Mesendoderm (in vitro differentiated cells): ENCODE measurements around the gene GPR176.

Source experiments
- DNase-seq: peaks from one replicate; pipeline ENCODE4 v3.0.0; 2013
- H2AK5ac ChIP-seq: 2 replicates; pipeline ENCODE4 v1.6.1; 2013; ENCODE audit warnings: low read length, inconsistent platforms
- H2BK120ac ChIP-seq: 2 replicates; pipeline ENCODE4 v1.6.1; 2013; ENCODE audit warnings: low read depth, mild to moderate bottlenecking, low read length, moderate library complexity, mixed read lengths
- H2BK15ac ChIP-seq: replicated peaks from 2 replicates; pipeline ENCODE4 v1.6.1; 2013; ENCODE audit warnings: low read depth, mild to moderate bottlenecking, moderate library complexity
- H2BK5ac ChIP-seq: 2 replicates; pipeline ENCODE4 v1.6.1; 2013; ENCODE audit warnings: low read length, inconsistent platforms
- H3K18ac ChIP-seq: 2 replicates; pipeline ENCODE4 v1.6.1; 2013; ENCODE audit warnings: mild to moderate bottlenecking, low read length, mixed read lengths
- H3K23ac ChIP-seq: one replicate; pipeline ENCODE4 v1.6.1; 2013; ENCODE audit warnings: low read length
- H3K27ac ChIP-seq: 2 replicates; pipeline ENCODE4 v1.5.1; 2013; ENCODE audit warnings: low read depth, mild to moderate bottlenecking, inconsistent platforms, low read length, moderate library complexity
- H3K27me3 ChIP-seq: 2 replicates; pipeline ENCODE4 v1.6.1; 2013; ENCODE audit warnings: low read length, control low read depth, mild to moderate bottlenecking, inconsistent platforms; ENCODE audit not compliant: insufficient read depth, poor library complexity
- H3K36me3 ChIP-seq: 2 replicates; pipeline ENCODE4 v1.6.1; 2013; ENCODE audit warnings: low read length, inconsistent platforms; ENCODE audit not compliant: control insufficient read depth, insufficient read depth
- H3K4ac ChIP-seq: one replicate; pipeline ENCODE4 v1.6.1; 2013; ENCODE audit warnings: low read depth, mild to moderate bottlenecking, low read length, moderate library complexity
- H3K4me1 ChIP-seq: 2 replicates; pipeline ENCODE4 v1.6.1; 2013; ENCODE audit warnings: low read depth, low read length, inconsistent platforms; ENCODE audit not compliant: control insufficient read depth
- H3K4me2 ChIP-seq: 2 replicates; pipeline ENCODE4 v1.6.1; 2013; ENCODE audit warnings: low read length
- H3K4me3 ChIP-seq: 2 replicates; pipeline ENCODE4 v1.5.1; 2013; ENCODE audit warnings: mild to moderate bottlenecking, low read length
- H3K56ac ChIP-seq: one replicate; pipeline ENCODE4 v1.6.1; 2013; ENCODE audit warnings: low read length
- H3K79me1 ChIP-seq: 2 replicates; pipeline ENCODE4 v1.6.1; 2013; ENCODE audit warnings: low read length, inconsistent platforms
- H3K79me2 ChIP-seq: 2 replicates; pipeline ENCODE4 v1.6.1; 2013; ENCODE audit warnings: mild to moderate bottlenecking, low read length; ENCODE audit not compliant: control insufficient read depth, insufficient read depth
- H3K9ac ChIP-seq: 2 replicates; pipeline ENCODE4 v1.6.1; 2013; ENCODE audit warnings: low read length, inconsistent platforms
- H4K5ac ChIP-seq: one replicate; pipeline ENCODE4 v1.6.1; 2013; ENCODE audit warnings: low read length
- H4K8ac ChIP-seq: one replicate; pipeline ENCODE4 v1.6.1; 2013; ENCODE audit warnings: low read depth, mild to moderate bottlenecking, control low read depth, low read length, moderate library complexity
- WGBS: extraction: QIAGEN DNeasy Blood & Tissue Kit; methylation state at CpG from one replicate; pipeline ENCODE4 v1.1.7; 2013; ENCODE audit warnings: low lambda C conversion rate, missing lambda C conversion rate; ENCODE audit not compliant: insufficient coverage; ENCODE audit errors: extremely low coverage; 5-methylcytosine and 5-hydroxymethylcytosine counted together

GPR176 gene

DNA sequence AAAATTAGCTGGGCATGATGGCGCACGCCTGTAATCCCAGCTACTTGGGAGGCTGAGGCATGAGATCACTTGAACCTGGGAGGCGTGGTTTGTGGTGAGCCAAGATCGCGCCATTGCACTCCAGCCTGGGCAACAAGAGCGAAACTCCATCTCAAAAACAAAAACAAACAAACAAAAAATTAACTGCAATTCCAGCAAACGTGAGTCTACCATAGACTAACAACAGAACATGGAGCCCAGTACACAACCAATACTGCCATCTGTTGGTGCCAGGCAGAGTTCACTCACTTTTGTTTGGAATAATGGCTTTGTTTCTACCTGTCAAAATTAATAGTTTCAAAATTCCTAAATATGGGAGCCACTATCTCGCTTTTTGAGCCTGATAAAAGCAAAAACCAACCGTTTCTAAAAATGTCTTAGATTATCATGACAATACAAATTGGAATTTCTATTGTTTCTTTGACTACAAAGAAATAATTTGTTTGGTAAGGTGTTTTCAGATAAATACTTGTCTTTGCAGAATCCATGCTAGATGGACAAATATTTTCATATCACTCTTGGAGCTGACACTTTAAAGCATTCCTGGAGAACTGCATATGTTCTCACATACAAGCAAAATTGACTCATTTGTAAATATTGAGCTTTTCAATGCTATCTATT, 45.0 kb downstream of the GPR176 start:
- no peaks in the 10 kb centered on the region for H3K79me2 ChIP-seq
- H3K18ac ChIP-seq: no peak overlapping the region
- H2BK15ac ChIP-seq: no peak overlapping the region
- no peak overlapping the region for H4K5ac ChIP-seq
- no peak overlapping the region for H3K4me3 ChIP-seq
- H3K4me1 ChIP-seq: peaks cover 7% of the 10 kb centered on the region
- H2BK5ac ChIP-seq: no peak overlapping the region
- no peak overlapping the region for H3K27ac ChIP-seq
- no peak overlapping the region for H3K56ac ChIP-seq
- H3K9ac ChIP-seq: no peak overlapping the region
- H3K27me3 ChIP-seq: no peaks in the 10 kb centered on the region
- H3K23ac ChIP-seq: no peak overlapping the region
- H2AK5ac ChIP-seq: no peak overlapping the region
- peak; percentile 40 for DNase-seq
- no peak overlapping the region for H3K4me2 ChIP-seq
- no CpG with 5 or more reads among the region's 9 CpGs for WGBS
- no peak overlapping the region for H2BK120ac ChIP-seq
- no peaks in the 10 kb centered on the region for H3K36me3 ChIP-seq
- no peaks in the 10 kb centered on the region for H3K79me1 ChIP-seq
- no peak overlapping the region for H3K4ac ChIP-seq
- no peak overlapping the region for H4K8ac ChIP-seq

DNA sequence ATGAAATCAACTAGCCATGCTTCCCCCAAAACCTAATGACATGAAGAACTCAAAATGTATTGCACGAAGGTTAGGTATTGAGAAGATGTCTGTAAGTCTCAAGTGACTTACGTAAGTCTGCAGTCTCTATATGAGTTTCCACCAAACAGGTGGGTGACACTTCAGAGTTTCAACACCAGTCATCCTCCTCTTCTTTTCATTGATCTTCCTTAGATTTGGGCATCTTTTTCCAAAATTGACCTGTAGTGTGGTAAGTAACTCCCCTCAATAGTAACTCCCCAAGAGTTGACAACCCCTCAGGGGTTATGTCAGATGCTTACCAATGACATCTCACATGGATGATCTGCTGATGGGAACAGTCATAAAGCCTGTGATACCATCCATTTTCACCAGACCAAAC, 46.1 kb downstream of the GPR176 start:
- Histone ChIP-seq H3K4me2 (no peak overlapping the region), H2BK5ac (no peak overlapping the region), H2BK120ac (no peak overlapping the region), H3K4me3 (no peak overlapping the region), H3K79me2 (no peaks in the 10 kb centered on the region), H3K79me1 (no peaks in the 10 kb centered on the region), H3K9ac (no peak overlapping the region), H2AK5ac (no peak overlapping the region), H3K56ac (no peak overlapping the region), H3K36me3 (no peaks in the 10 kb centered on the region), H3K23ac (no peak overlapping the region), H3K27me3 (no peaks in the 10 kb centered on the region), H3K4me1 (peaks cover 8% of the 10 kb centered on the region), H3K4ac (no peak overlapping the region), H4K5ac (no peak overlapping the region), H2BK15ac (no peak overlapping the region), H4K8ac (no peak overlapping the region), H3K27ac (no peak overlapping the region), H3K18ac (no peak overlapping the region)
- DNase-seq: no peak
- no CpG with 5 or more reads among the region's 2 CpGs for WGBS

DNA sequence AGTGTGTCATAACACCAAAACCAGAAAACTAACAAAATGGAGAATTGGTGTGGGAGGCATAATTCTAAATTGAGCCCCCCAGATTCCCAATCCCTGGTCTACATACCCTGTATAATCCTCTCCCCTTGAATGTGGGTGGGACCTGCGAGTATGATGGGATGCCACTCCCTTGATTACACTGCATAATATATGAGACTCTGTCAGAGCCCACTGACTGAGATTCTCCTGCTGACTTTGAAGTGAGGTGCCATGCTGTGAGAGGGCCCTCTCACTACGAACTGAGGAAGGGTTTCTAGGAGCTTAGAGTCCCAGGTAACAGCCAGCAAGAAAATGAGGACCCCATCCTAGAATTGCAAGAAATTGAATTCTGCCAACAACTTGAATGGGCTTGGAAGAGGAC, 49.5 kb downstream of the GPR176 start:
- Histone ChIP-seq H3K4me3 (no peak overlapping the region), H3K4ac (no peak overlapping the region), H3K79me1 (peaks cover 1% of the 10 kb centered on the region), H3K18ac (no peak overlapping the region), H2BK15ac (no peak overlapping the region), H2AK5ac (no peak overlapping the region), H3K27me3 (no peaks in the 10 kb centered on the region), H4K8ac (no peak overlapping the region), H4K5ac (no peak overlapping the region), H3K23ac (no peak overlapping the region), H2BK5ac (no peak overlapping the region), H3K36me3 (no peaks in the 10 kb centered on the region), H3K9ac (no peak overlapping the region), H3K4me1 (peaks cover 8% of the 10 kb centered on the region), H2BK120ac (no peak overlapping the region), H3K79me2 (no peaks in the 10 kb centered on the region), H3K56ac (no peak overlapping the region), H3K27ac (no peak overlapping the region), H3K4me2 (no peak overlapping the region)
- WGBS: no CpG with 5 or more reads among the region's 2 CpGs
- peak; percentile 38 for DNase-seq

DNA sequence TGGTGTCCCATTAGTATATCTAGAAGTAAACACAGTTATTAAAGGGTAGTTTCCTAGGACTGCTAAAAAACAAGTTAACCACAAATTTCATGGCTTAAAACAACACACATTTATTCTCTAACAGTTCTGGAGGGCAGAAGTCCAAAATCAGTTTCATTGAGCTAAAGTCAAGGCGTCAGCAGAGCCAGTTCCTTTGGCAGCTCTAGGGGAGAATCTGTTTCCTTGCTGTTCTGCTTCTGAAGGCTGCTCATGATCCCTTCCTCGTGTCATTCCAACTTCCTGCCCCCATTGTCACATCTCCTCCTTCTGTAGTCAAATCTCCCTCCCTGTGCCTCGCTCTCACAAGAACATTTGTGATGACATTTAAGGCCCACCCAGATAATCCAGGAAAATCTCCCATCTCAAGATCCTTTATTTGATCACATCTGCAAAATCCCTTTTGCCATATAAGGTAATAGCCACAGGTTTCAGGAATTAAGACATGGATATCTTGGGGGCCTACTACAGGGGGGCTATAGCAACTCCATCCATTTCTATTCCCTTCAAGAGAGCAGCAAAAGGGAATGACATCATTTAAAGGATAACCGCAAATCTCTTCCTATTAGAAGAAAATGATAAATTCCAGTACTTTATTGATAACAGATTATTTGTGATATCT, 50.1 kb downstream of the GPR176 start:
- no peak overlapping the region for H2BK15ac ChIP-seq
- WGBS: no CpG with 5 or more reads among the region's 4 CpGs
- peaks cover 1% of the 10 kb centered on the region for H3K79me1 ChIP-seq
- no peaks in the 10 kb centered on the region for H3K36me3 ChIP-seq
- H4K5ac ChIP-seq: no peak overlapping the region
- H3K23ac ChIP-seq: no peak overlapping the region
- no peak overlapping the region for H3K56ac ChIP-seq
- H3K27me3 ChIP-seq: no peaks in the 10 kb centered on the region
- no peak overlapping the region for H3K4me3 ChIP-seq
- H3K79me2 ChIP-seq: no peaks in the 10 kb centered on the region
- no peak overlapping the region for H2BK120ac ChIP-seq
- no peak overlapping the region for H2BK5ac ChIP-seq
- H3K4me1 ChIP-seq: peaks cover 8% of the 10 kb centered on the region
- no peak overlapping the region for H3K18ac ChIP-seq
- H2AK5ac ChIP-seq: no peak overlapping the region
- H3K27ac ChIP-seq: no peak overlapping the region
- H3K9ac ChIP-seq: no peak overlapping the region
- DNase-seq: peak; percentile 51
- H3K4ac ChIP-seq: no peak overlapping the region
- no peak overlapping the region for H4K8ac ChIP-seq
- no peak overlapping the region for H3K4me2 ChIP-seq

DNA sequence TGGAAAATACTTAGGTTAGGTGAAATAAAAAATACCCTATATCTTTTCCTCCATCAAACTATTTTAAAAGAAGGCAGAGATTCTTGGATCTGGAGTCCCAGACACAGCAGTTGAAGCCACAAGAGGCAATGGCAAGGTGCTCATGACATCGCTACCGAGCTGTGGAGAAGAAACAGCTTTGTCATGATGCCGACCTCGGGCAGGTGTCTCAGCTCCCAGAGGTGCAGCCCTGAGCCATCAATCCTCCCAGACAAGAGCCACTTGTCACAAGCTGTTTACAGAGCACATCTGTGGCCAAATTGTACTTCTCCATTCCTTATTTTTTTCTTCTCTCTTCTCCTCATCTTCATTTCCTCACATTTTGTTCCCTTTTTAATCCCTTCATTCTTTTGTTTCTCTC, 50.8 kb downstream of the GPR176 start:
- Histone ChIP-seq H3K36me3 (no peaks in the 10 kb centered on the region), H2AK5ac (no peak overlapping the region), H3K4ac (no peak overlapping the region), H3K79me1 (peaks cover 1% of the 10 kb centered on the region), H4K5ac (no peak overlapping the region), H3K18ac (no peak overlapping the region), H3K23ac (no peak overlapping the region), H4K8ac (no peak overlapping the region), H2BK5ac (no peak overlapping the region), H3K27ac (no peak overlapping the region), H3K9ac (no peak overlapping the region), H3K4me1 (peaks cover 8% of the 10 kb centered on the region), H3K4me2 (no peak overlapping the region), H3K27me3 (no peaks in the 10 kb centered on the region), H2BK15ac (no peak overlapping the region), H3K79me2 (no peaks in the 10 kb centered on the region), H2BK120ac (no peak overlapping the region), H3K4me3 (no peak overlapping the region), H3K56ac (no peak overlapping the region)
- no CpG with 5 or more reads among the region's 4 CpGs for WGBS
- no peak for DNase-seq

DNA sequence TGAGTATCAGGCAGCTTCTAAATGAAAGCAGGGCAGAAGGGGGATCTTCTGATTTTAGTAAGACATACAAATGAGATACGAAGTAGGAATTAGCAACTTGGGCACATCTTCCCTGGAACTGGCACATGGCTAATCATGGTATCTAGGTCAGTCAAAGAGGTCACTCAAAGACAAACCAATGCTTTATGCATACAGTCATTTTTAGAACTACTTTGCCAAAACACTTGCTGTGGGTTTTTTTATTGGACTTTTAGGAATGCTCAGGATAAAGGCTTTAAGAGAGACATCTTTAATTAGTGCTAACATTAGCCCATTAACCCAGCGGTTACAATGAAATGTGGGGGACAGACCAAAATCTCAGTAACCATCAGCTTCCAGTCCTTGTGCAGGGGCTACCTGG, 51.7 kb downstream of the GPR176 start:
- H3K36me3 ChIP-seq: no peaks in the 10 kb centered on the region
- H3K9ac ChIP-seq: no peak overlapping the region
- no peak overlapping the region for H2BK120ac ChIP-seq
- H3K4ac ChIP-seq: no peak overlapping the region
- H4K5ac ChIP-seq: no peak overlapping the region
- H3K56ac ChIP-seq: no peak overlapping the region
- peaks cover 1% of the 10 kb centered on the region for H3K79me1 ChIP-seq
- DNase-seq: no peak
- H3K23ac ChIP-seq: no peak overlapping the region
- H3K18ac ChIP-seq: no peak overlapping the region
- no peak overlapping the region for H2AK5ac ChIP-seq
- H2BK15ac ChIP-seq: no peak overlapping the region
- no peak overlapping the region for H4K8ac ChIP-seq
- H2BK5ac ChIP-seq: no peak overlapping the region
- H3K4me2 ChIP-seq: no peak overlapping the region
- no peak overlapping the region for H3K4me3 ChIP-seq
- WGBS: no CpG with 5 or more reads among the region's 2 CpGs
- no peak overlapping the region for H3K27ac ChIP-seq
- H3K4me1 ChIP-seq: peaks cover 8% of the 10 kb centered on the region
- no peaks in the 10 kb centered on the region for H3K27me3 ChIP-seq
- no peaks in the 10 kb centered on the region for H3K79me2 ChIP-seq
